K562 (cell line): ENCODE data around the gene CLCA2. TPM values are rescaled to one million over a fixed set of nuclear protein-coding genes. Genes with fewer than 3 reads are reported as not detected.

Experiments
- ATAC-seq: fragments of 200-7000 bp; cut with Tn5 transposase; 3 replicates; pipeline ENCODE4 v1.9.1; 2020; ENCODE audit warnings: moderate library complexity
- BruUV-seq: library from RNA; stranded (reverse); fragments of 400-500 nt; replicated peaks from 2 replicates; lab custom pipeline; 2021; lab: Mats Ljungman, UMichigan
- CTCF ChIA-PET: fragments of 300-600 bp; formaldehyde crosslinking; extraction: SDS; loops from one replicate; lab custom pipeline; 2021; ENCODE audit warnings: low intra/inter-chr PET ratio; lab: Yijun Ruan, JAX
- POLR2A ChIA-PET: fragments of 300-600, 350-650 bp; sonication (Branson Sonifier 250); formaldehyde crosslinking; extraction: SDS; loops from one replicate; lab custom pipeline; 2021; ENCODE audit warnings: antibody characterized with exemption, inconsistent platforms; lab: Yijun Ruan, JAX
- DNase-seq, 4 experiments: peaks; one replicate each; pipeline versions ENCODE4 v3.0.0 to v3.0.0-alpha.2; 2011 to 2018; ENCODE audit warnings: low spot score in 3 of 4, mixed read lengths in 3 of 4; ENCODE audit errors: extremely low read depth in 1 of 4
- FAIRE-seq: peaks from 2 replicates; lab custom pipeline; 2011; peaks lifted over from hg19 to GRCh38; lab: Jason Lieb, UNC
- H2AFZ ChIP-seq: 2 replicates; pipeline ENCODE4 v1.6.0; 2011; ENCODE audit warnings: low read depth, low read length, control low read depth, inconsistent platforms
- H3K27ac ChIP-seq: fragments of 200-600 bp; 3 replicates; pipeline ENCODE4 v1.8.0; 2011; ENCODE audit warnings: low read depth, mild to moderate bottlenecking, control low read depth, inconsistent platforms, low read length, moderate library complexity, mixed read lengths; ENCODE audit errors: extremely low read depth
- H3K27me3 ChIP-seq, 2 experiments: fragments of 300-600 bp in 1 of 2; 2 replicates in 1 of 2; 3 replicates in 1 of 2; pipeline versions ENCODE4 v1.6.0 to v1.8.0; 2011; ENCODE audit warnings: inconsistent platforms in 2 of 2, low read length in 2 of 2, mild to moderate bottlenecking in 1 of 2, mixed read lengths in 1 of 2, moderate library complexity in 1 of 2; ENCODE audit not compliant: control insufficient read depth in 2 of 2, insufficient read depth in 2 of 2
- H3K36me3 ChIP-seq: fragments of 300-600 bp; 3 replicates; pipeline ENCODE4 v1.8.0; 2011; ENCODE audit warnings: mild to moderate bottlenecking, low read length, inconsistent platforms; ENCODE audit not compliant: control insufficient read depth, insufficient read depth
- H3K4me1 ChIP-seq, 2 experiments: fragments of 200-600 bp in 1 of 2; replicated peaks in 1 of 2; 2 replicates in 1 of 2; 3 replicates in 1 of 2; pipeline versions ENCODE4 v1.5.1 to v1.8.0; 2011; ENCODE audit warnings: inconsistent platforms in 2 of 2, low read length in 2 of 2, mild to moderate bottlenecking in 1 of 2, mixed read lengths in 1 of 2, moderate library complexity in 1 of 2; ENCODE audit not compliant: control insufficient read depth in 2 of 2, insufficient read depth in 2 of 2
- H3K4me2 ChIP-seq: 2 replicates; pipeline ENCODE4 v1.6.1; 2011; ENCODE audit warnings: low read length, control low read depth, inconsistent platforms, mixed read lengths; ENCODE audit not compliant: insufficient read depth
- H3K4me3 ChIP-seq: fragments of 200-600 bp; sonication (generic), shearing (Covaris generic); 2 replicates; pipeline ENCODE4 v1.5.1; 2016; ENCODE audit warnings: control low read depth, inconsistent platforms
- H3K79me2 ChIP-seq: fragments of 200-600 bp; 3 replicates; pipeline ENCODE4 v1.8.0; 2011; ENCODE audit warnings: low read length, inconsistent platforms; ENCODE audit not compliant: control insufficient read depth, insufficient read depth
- H3K9ac ChIP-seq, 2 experiments: 2 replicates each; pipeline versions ENCODE4 v1.6.0 to v1.6.1; 2011; ENCODE audit warnings: low read depth in 2 of 2, low read length in 2 of 2, control low read depth in 1 of 2, inconsistent platforms in 1 of 2, mild to moderate bottlenecking in 1 of 2, mixed read lengths in 1 of 2; ENCODE audit not compliant: insufficient read depth in 1 of 2
- H3K9me1 ChIP-seq: one replicate; pipeline ENCODE4 v1.6.0; 2011; ENCODE audit warnings: inconsistent platforms, mild to moderate bottlenecking, low read length, moderate library complexity; ENCODE audit not compliant: control insufficient read depth, insufficient read depth
- H3K9me3 ChIP-seq: replicated peaks from 2 replicates; pipeline ENCODE4 v1.5.1; 2011; ENCODE audit warnings: low read depth, low read length, inconsistent platforms; ENCODE audit not compliant: control insufficient read depth, insufficient read depth
- H4K20me1 ChIP-seq: replicated peaks from 2 replicates; pipeline ENCODE4 v1.6.1; 2011; ENCODE audit warnings: low read length, inconsistent platforms, mixed read lengths; ENCODE audit not compliant: control insufficient read depth, insufficient read depth
- BMI1 ChIP-seq: fragments of 150-350 bp; IDR thresholded peaks from 2 replicates; pipeline ENCODE4 v1.6.1; 2014; ENCODE audit warnings: low read length
- CAMTA2 ChIP-seq: fragments of 250-450 bp; sonication (Bioruptor Pico); conservative IDR thresholded peaks from 2 replicates; pipeline ENCODE4 v1.5.1; 2022
- CTBP1 ChIP-seq: fragments of 450-650 bp; IDR thresholded peaks from 2 replicates; pipeline ENCODE4 v1.6.1; 2016; ENCODE audit warnings: borderline replicate concordance
- EWSR1 ChIP-seq: fragments of 450-650 bp; IDR thresholded peaks from 2 replicates; pipeline ENCODE4 v1.6.1; 2018; ENCODE audit warnings: borderline replicate concordance, mild to moderate bottlenecking, low read depth, moderate library complexity; ENCODE audit not compliant: partially characterized antibody
- HMG20B ChIP-seq: fragments of 250-450 bp; sonication (Bioruptor Pico); IDR thresholded peaks from 2 replicates; pipeline ENCODE4 v1.5.0; 2021; ENCODE audit warnings: mild to moderate bottlenecking
- KDM1A ChIP-seq, 2 experiments: fragments of 450-650 bp; IDR thresholded peaks; 2 replicates each; pipeline ENCODE4 v1.6.1; 2016; ENCODE audit warnings: mild to moderate bottlenecking in 2 of 2
- MBD2 ChIP-seq: sonication (generic); IDR thresholded peaks from 2 replicates; pipeline ENCODE4 v1.6.1; 2016; ENCODE audit warnings: low read depth, borderline replicate concordance
- PRDM10 ChIP-seq: fragments of 450-650 bp; IDR thresholded peaks from 2 replicates; pipeline ENCODE4 v1.6.1; 2018; ENCODE audit not compliant: partially characterized antibody
- RBBP5 ChIP-seq: fragments of 200-600 bp; sonication (generic); IDR thresholded peaks from 2 replicates; pipeline ENCODE4 v1.6.1; 2012; ENCODE audit warnings: borderline replicate concordance, mild to moderate bottlenecking, low read length, control low read depth, inconsistent platforms; ENCODE audit not compliant: insufficient read depth, poor library complexity, severe bottlenecking
- RFX5 ChIP-seq: IDR thresholded peaks from 2 replicates; pipeline ENCODE4 v1.6.1; 2011; ENCODE audit warnings: low read depth, mild to moderate bottlenecking, improper control_type of control experiment, low read length
- SAP30 ChIP-seq: fragments of 200-600 bp; sonication (generic); IDR thresholded peaks from 2 replicates; pipeline ENCODE4 v1.6.1; 2012; ENCODE audit warnings: borderline replicate concordance, low read depth, mild to moderate bottlenecking, moderate library complexity, low read length, control low read depth, inconsistent platforms; ENCODE audit not compliant: insufficient read depth, poor library complexity, severe bottlenecking
- TCFL5 ChIP-seq: fragments of 250-450 bp; sonication (Bioruptor Pico); conservative IDR thresholded peaks from 2 replicates; pipeline ENCODE4 v1.6.1; 2021; ENCODE audit warnings: mild to moderate bottlenecking, moderate library complexity, matching md5 sums
- ZNF384 ChIP-seq: IDR thresholded peaks from 2 replicates; pipeline ENCODE4 v1.6.1; 2012; ENCODE audit warnings: low read depth, low read length, improper control_type of control experiment
- ZNF586 ChIP-seq: fragments of 450-650 bp; formaldehyde crosslinking; conservative IDR thresholded peaks from 2 replicates; pipeline ENCODE4 v1.4.0; 2020; ENCODE audit warnings: mild to moderate bottlenecking, moderate library complexity
- WGBS: fragments of 100-300 bp; shearing (Covaris generic); methylation state at CpG from one replicate; pipeline ENCODE4 v1.1.6; 2016; ENCODE audit warnings: low coverage, mixed read lengths; ENCODE audit not compliant: insufficient coverage; ENCODE audit errors: missing lambda C conversion rate; 5-methylcytosine and 5-hydroxymethylcytosine counted together
- in situ Hi-C: fragments of 300-500 bp; cut with MboI; formaldehyde crosslinking; loops from 4 replicates; pipeline ENCODE4 v1.15.0; 2018; ENCODE audit warnings: inconsistent platforms, mixed read lengths
- intact Hi-C: fragments of 100-400 bp; cut with micrococcal nuclease; formaldehyde crosslinking; loops from 2 replicates; pipeline ENCODE4 v1.14.2; 2022
- polyA plus RNA-seq, 8 experiments: library from polyadenylated mRNA; depleted of rRNA in 4 of 8; stranded (reverse) in 5 of 8; unstranded in 3 of 8; fragments of >200 nt; fragmentation: Nextera tagmentation in 2 of 8; fragmentation: Illumina TruSeq in 1 of 8; extraction: Ambion mirVana in 2 of 8; extraction: Trizol in 1 of 8; gene quantifications; 2 replicates each; pipeline versions ENCODE4 v1.2.1 to v1.2.3, GENCODE V29; 2011 to 2014; ENCODE audit warnings: inconsistent platforms in 1 of 8, missing spikeins in 1 of 8
- total RNA-seq, 7 experiments: library from RNA; depleted of rRNA in 6 of 7; stranded (reverse); fragments of >200 nt in 6 of 7; fragmentation: Illumina TruSeq in 2 of 7; extraction: Trizol in 2 of 7; gene quantifications; 2 replicates each; pipeline versions ENCODE4 v1.2.1 to v1.2.3, GENCODE V29; 2011 to 2021; ENCODE audit warnings: low replicate concordance in 1 of 7
- TF ChIP-seq, protein P1 (sequence below): fragments of 150-350 bp; conservative IDR thresholded peaks from 2 replicates; pipeline ENCODE4 v1.6.1; 2014; ENCODE audit warnings: low read length
- TF ChIP-seq, protein P2 (sequence below): sonication (generic); formaldehyde crosslinking; IDR thresholded peaks from 2 replicates; pipeline ENCODE4 v1.8.0; 2022; ENCODE audit warnings: missing genetic modification reagents, mild to moderate bottlenecking, borderline replicate concordance

Gene CLCA2
- total and polyA plus RNA-seq, 9 of the 15 experiments (the other 6 are each of a cell fraction or from before 2014, with no cell fraction given), result 0.03 TPM; not detected in 8

- Histone ChIP-seq H3K79me2 (no peaks in the 10 kb centered on the region), H4K20me1 (no peaks in the 10 kb centered on the region), H3K36me3 (no peaks in the 10 kb centered on the region), H2AFZ (no peak overlapping the region), H3K27me3 (peaks cover 4 to 10% of the 10 kb centered on the region in 2 experiments; a peak in 4 of 5 replicates), H3K9me1 (no peaks in the 10 kb centered on the region), H3K27ac (no peak overlapping the region), H3K9ac (no peak overlapping the region), H3K9me3 (no peaks in the 10 kb centered on the region), H3K4me2 (no peak overlapping the region), H3K4me3 (no peak overlapping the region), H3K4me1 (no peaks in the 10 kb centered on the region)
- BruUV-seq, result no TSS peak
- no peak for ATAC-seq
- ChIA-PET POLR2A (no interaction called here), CTCF (interaction anchor here (1.3 kb wide), 1 partner anchor 12 kb away, joined by 4 read pairs; no protein-coding TSS in a partner anchor)
- FAIRE-seq, result no peak
- in situ Hi-C loops, result no loop called here
- DNase-seq, result no peak
- WGBS, result 7% methylated on average over 4 of the region's 4 CpGs
- intact Hi-C loops, result no loop called here
- TF ChIP-seq ZNF384 (no peak), SAP30 (no peak), BMI1 (no peak), PRDM10 (no peak), RFX5 (no peak), KDM1A (IDR thresholded peaks at IDR 0.05) (no peak), CAMTA2 (CRISPR knock-in tag) (no peak), TCFL5 (no peak), EWSR1 (no peak), RBBP5 (no peak), ZNF586 (CRISPR knock-in tag) (no peak), HMG20B (CRISPR knock-in tag) (no peak), CTBP1 (no peak), MBD2 (no peak)
- TF ChIP-seq, protein P1, sequence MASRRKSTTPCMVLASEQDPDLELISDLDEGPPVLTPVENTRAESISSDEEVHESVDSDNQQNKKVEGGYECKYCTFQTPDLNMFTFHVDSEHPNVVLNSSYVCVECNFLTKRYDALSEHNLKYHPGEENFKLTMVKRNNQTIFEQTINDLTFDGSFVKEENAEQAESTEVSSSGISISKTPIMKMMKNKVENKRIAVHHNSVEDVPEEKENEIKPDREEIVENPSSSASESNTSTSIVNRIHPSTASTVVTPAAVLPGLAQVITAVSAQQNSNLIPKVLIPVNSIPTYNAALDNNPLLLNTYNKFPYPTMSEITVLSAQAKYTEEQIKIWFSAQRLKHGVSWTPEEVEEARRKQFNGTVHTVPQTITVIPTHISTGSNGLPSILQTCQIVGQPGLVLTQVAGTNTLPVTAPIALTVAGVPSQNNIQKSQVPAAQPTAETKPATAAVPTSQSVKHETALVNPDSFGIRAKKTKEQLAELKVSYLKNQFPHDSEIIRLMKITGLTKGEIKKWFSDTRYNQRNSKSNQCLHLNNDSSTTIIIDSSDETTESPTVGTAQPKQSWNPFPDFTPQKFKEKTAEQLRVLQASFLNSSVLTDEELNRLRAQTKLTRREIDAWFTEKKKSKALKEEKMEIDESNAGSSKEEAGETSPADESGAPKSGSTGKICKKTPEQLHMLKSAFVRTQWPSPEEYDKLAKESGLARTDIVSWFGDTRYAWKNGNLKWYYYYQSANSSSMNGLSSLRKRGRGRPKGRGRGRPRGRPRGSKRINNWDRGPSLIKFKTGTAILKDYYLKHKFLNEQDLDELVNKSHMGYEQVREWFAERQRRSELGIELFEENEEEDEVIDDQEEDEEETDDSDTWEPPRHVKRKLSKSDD, result no peak
- TF ChIP-seq, protein P2, sequence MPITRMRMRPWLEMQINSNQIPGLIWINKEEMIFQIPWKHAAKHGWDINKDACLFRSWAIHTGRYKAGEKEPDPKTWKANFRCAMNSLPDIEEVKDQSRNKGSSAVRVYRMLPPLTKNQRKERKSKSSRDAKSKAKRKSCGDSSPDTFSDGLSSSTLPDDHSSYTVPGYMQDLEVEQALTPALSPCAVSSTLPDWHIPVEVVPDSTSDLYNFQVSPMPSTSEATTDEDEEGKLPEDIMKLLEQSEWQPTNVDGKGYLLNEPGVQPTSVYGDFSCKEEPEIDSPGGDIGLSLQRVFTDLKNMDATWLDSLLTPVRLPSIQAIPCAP (CRISPR knock-in tag), result no peak
These were observed 63.8 kb downstream of the CLCA2 start for GRCh38 chr1:86487811-86488141.
